CD4-positive, CD25-positive, alpha-beta regulatory T cell (primary cell): ENCODE results near the gene ATXN1. TPM values are rescaled to one million over a fixed set of nuclear protein-coding genes. Genes with fewer than 3 reads are reported as not detected.
"Not testable (repeated sequence)": the region's sequence is repeated elsewhere in the genome, so short reads cannot be mapped to it uniquely, and the experiment has no call there.

Experiments
- ATAC-seq, 2 donors: fragments of 150-1000 bp; cut with Tn5 transposase; one replicate each; pipeline ENCODE4 v1.10.0; 2021; ENCODE audit warnings: low read depth in 2 of 2, moderate number of reproducible peaks in 2 of 2, moderate library complexity in 1 of 2
- DNase-seq, 3 donors: peaks; one replicate each; pipeline versions ENCODE4 v3.0.0 to v3.0.0-alpha.2; 2012 to 2022; ENCODE audit warnings: mixed read lengths in 1 of 3
- H3K27ac ChIP-seq: one replicate; pipeline ENCODE4 v1.7.0; 2013; ENCODE audit warnings: mild to moderate bottlenecking, low read length; ENCODE audit not compliant: insufficient read depth, poor library complexity, severe bottlenecking
- H3K27me3 ChIP-seq: one replicate; pipeline ENCODE4 v1.7.0; 2013; ENCODE audit warnings: low read length; ENCODE audit not compliant: control insufficient read depth, insufficient read depth
- H3K36me3 ChIP-seq: one replicate; pipeline ENCODE4 v1.7.0; 2013; ENCODE audit warnings: mild to moderate bottlenecking, low read length, moderate library complexity; ENCODE audit not compliant: control insufficient read depth, insufficient read depth
- H3K4me1 ChIP-seq: 2 replicates; pipeline ENCODE4 v1.7.0; 2013; ENCODE audit warnings: mild to moderate bottlenecking, low read length; ENCODE audit not compliant: insufficient read depth, control insufficient read depth, poor library complexity, severe bottlenecking
- H3K4me3 ChIP-seq: one replicate; pipeline ENCODE4 v1.7.0; 2013; ENCODE audit warnings: low read depth, mild to moderate bottlenecking, low read length, moderate library complexity
- H3K9me3 ChIP-seq, 2 experiments: 1 replicate in 1 of 2; 2 replicates in 1 of 2; pipeline ENCODE4 v1.7.0; 2013; ENCODE audit warnings: low read length in 2 of 2, mild to moderate bottlenecking in 1 of 2, moderate library complexity in 1 of 2; ENCODE audit not compliant: control insufficient read depth in 2 of 2
- H3K27ac Mint-ChIP-seq, 3 donors: one replicate each; pipeline ENCODE4 v1.8.0; 2020 to 2022; ENCODE audit warnings: mild to moderate bottlenecking in 3 of 3, mixed read lengths in 3 of 3, moderate library complexity in 2 of 3
- H3K27me3 Mint-ChIP-seq: one replicate; pipeline ENCODE4 v1.8.0; 2022; ENCODE audit warnings: mild to moderate bottlenecking, mixed read lengths
- H3K36me3 Mint-ChIP-seq: one replicate; pipeline ENCODE4 v1.8.0; 2020; ENCODE audit warnings: mixed read lengths
- H3K4me1 Mint-ChIP-seq, 4 donors: one replicate each; pipeline ENCODE4 v1.8.0; 2020 to 2022; ENCODE audit warnings: mixed read lengths in 4 of 4, mild to moderate bottlenecking in 1 of 4
- H3K4me3 Mint-ChIP-seq, 4 donors: one replicate each; pipeline ENCODE4 v1.8.0; 2020 to 2022; ENCODE audit warnings: mild to moderate bottlenecking in 4 of 4, mixed read lengths in 4 of 4, moderate library complexity in 3 of 4
- H3K9me3 Mint-ChIP-seq, 7 donors: one replicate each; pipeline ENCODE4 v1.8.0; 2020 to 2022; ENCODE audit warnings: mixed read lengths in 7 of 7, mild to moderate bottlenecking in 3 of 7, moderate library complexity in 2 of 7
- polyA plus RNA-seq, 4 donors: library from polyadenylated mRNA; unstranded; fragments of 300-500 nt; fragmentation: Illumina TruSeq; gene quantifications; one replicate each; pipeline ENCODE4 v1.2.3, GENCODE V29; 2021
- total RNA-seq: library from RNA; stranded (reverse); gene quantifications from one replicate; pipeline ENCODE4 v1.2.3, GENCODE V29; 2022

Gene ATXN1
- total and polyA plus RNA-seq, 5 donors from 2014 or later = 15.8 to 191 (median 19.2) TPM

DNA sequence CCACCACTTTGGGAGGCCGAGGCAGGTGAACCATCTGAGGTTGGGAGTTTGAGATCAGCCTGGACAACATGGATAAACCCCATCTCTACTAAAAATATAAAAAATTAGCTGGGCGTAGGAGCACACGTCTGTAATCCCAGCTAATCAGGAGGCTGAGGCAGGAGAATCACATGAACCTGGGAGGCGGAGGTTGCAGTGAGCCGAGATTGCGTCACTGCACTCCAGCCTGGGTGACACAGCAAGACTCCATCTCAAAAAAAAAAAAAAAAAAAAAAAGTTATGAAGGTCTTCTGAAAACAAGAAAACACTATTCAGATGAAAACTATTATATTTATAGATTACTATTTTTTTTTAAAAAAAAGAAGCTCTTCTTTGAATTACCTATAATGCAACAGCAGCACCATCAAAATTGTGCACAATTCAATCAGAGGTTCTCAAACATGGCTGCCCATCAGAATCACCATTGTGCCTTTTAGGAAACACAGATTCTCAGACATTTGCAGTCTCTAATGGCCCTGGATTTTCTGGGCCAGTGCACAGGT lies 370.3 kb downstream of the ATXN1 start:
- H3K36me3 ChIP-seq, H3K27me3 Mint-ChIP-seq, H3K27ac Mint-ChIP-seq, H3K4me3 Mint-ChIP-seq, H3K27me3 ChIP-seq, H3K9me3 Mint-ChIP-seq, H3K4me1 ChIP-seq, DNase-seq, H3K27ac ChIP-seq, ATAC-seq, H3K9me3 ChIP-seq, H3K4me3 ChIP-seq: not testable (repeated sequence)
- peaks cover 20% of the 10 kb centered on the region for H3K36me3 Mint-ChIP-seq
- H3K4me1 Mint-ChIP-seq = peaks cover 0 to 13% (median 5%) of the 10 kb centered on the region in 4 donors

- no peaks in the 10 kb centered on the region for H3K9me3 Mint-ChIP-seq
- peak overlapping the region in 1 of 3 donors; percentile 5 for H3K27ac Mint-ChIP-seq
- H3K27me3 ChIP-seq = no peaks in the 10 kb centered on the region
- no peaks in the 10 kb centered on the region for H3K27me3 Mint-ChIP-seq
- no peaks in the 10 kb centered on the region for H3K9me3 ChIP-seq
- no peaks in the 10 kb centered on the region for H3K4me1 ChIP-seq
- H3K4me3 ChIP-seq = no peak overlapping the region
- peaks cover 0 to 15% (median 8%) of the 10 kb centered on the region in 4 donors for H3K4me1 Mint-ChIP-seq
- ATAC-seq = no peak
- H3K36me3 Mint-ChIP-seq = peaks cover 27% of the 10 kb centered on the region
- H3K27ac ChIP-seq = no peak overlapping the region
- peaks cover 10% of the 10 kb centered on the region for H3K36me3 ChIP-seq
- no peak overlapping the region for H3K4me3 Mint-ChIP-seq
- no peak for DNase-seq
These were observed 371.6 kb downstream of the ATXN1 start for GRCh38 chr6:16389642-16390041.

DNA sequence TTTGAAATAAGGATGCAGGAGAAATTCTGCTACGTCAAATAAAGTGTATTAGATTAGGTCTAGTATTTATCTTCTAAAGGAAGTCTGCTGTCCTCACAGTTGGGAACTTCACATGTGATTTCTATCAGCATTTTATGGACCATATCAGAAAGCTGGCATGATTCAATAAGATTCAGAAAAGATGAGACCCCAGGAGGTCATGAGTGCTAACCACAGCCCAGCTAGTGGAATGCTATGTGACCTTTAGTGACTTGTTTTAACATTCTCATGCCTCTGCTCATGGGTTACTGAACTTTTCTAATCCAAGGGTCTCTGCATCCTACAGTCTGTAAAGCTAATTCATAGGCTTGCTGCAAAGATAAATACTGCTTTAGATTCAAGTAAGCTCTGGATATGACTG lies 372.8 kb downstream of the ATXN1 start:
- DNase-seq (no peak), ATAC-seq (no peak)
- Histone ChIP-seq H3K9me3 (no peaks in the 10 kb centered on the region), H3K27me3 (no peaks in the 10 kb centered on the region), H3K4me1 (no peaks in the 10 kb centered on the region), H3K4me3 (no peak overlapping the region), H3K27ac (no peak overlapping the region), H3K36me3 (peaks cover 8% of the 10 kb centered on the region)
- H3K4me3 Mint-ChIP-seq = no peak overlapping the region
- peaks cover 25% of the 10 kb centered on the region for H3K36me3 Mint-ChIP-seq
- H3K27ac Mint-ChIP-seq = no peak overlapping the region
- H3K27me3 Mint-ChIP-seq = no peaks in the 10 kb centered on the region
- no peaks in the 10 kb centered on the region for H3K9me3 Mint-ChIP-seq
- peaks cover 0 to 27% (median 9%) of the 10 kb centered on the region in 4 donors for H3K4me1 Mint-ChIP-seq

- H3K27me3 Mint-ChIP-seq = no peaks in the 10 kb centered on the region
These were observed 375.2 kb downstream of the ATXN1 start for GRCh38 chr6:16386057-16386456.

GRCh38 chr6:16383607-16384206 lies 377.6 kb downstream of the ATXN1 start:
- no peaks in the 10 kb centered on the region for H3K9me3 Mint-ChIP-seq
- H3K36me3 ChIP-seq = peaks cover 8% of the 10 kb centered on the region
- H3K9me3 ChIP-seq = no peaks in the 10 kb centered on the region
- ATAC-seq (no peak), DNase-seq (no peak)
- H3K27ac ChIP-seq = no peak overlapping the region
- no peak overlapping the region for H3K4me3 Mint-ChIP-seq
- no peak overlapping the region for H3K27ac Mint-ChIP-seq
- H3K27me3 Mint-ChIP-seq = no peaks in the 10 kb centered on the region
- H3K4me1 Mint-ChIP-seq = peaks cover 0 to 32% (median 9%) of the 10 kb centered on the region in 4 donors
- no peak overlapping the region for H3K4me3 ChIP-seq
- no peaks in the 10 kb centered on the region for H3K4me1 ChIP-seq
- H3K36me3 Mint-ChIP-seq = peaks cover 22% of the 10 kb centered on the region
- no peaks in the 10 kb centered on the region for H3K27me3 ChIP-seq

More at GRCh38 chr6:16386057-16386456, 375.2 kb downstream of the ATXN1 start:
- Histone ChIP-seq H3K9me3 (no peaks in the 10 kb centered on the region), H3K4me1 (no peaks in the 10 kb centered on the region), H3K27ac (no peak overlapping the region), H3K4me3 (no peak overlapping the region), H3K36me3 (peaks cover 8% of the 10 kb centered on the region), H3K27me3 (no peaks in the 10 kb centered on the region)
- ATAC-seq = no peak
- H3K4me1 Mint-ChIP-seq = peaks cover 0 to 31% (median 9%) of the 10 kb centered on the region in 4 donors
- no peak overlapping the region for H3K4me3 Mint-ChIP-seq
- H3K9me3 Mint-ChIP-seq = no peaks in the 10 kb centered on the region
- H3K36me3 Mint-ChIP-seq = peaks cover 25% of the 10 kb centered on the region
- no peak for DNase-seq
- H3K27ac Mint-ChIP-seq = peak overlapping the region in 1 of 3 donors; percentile 3

DNA sequence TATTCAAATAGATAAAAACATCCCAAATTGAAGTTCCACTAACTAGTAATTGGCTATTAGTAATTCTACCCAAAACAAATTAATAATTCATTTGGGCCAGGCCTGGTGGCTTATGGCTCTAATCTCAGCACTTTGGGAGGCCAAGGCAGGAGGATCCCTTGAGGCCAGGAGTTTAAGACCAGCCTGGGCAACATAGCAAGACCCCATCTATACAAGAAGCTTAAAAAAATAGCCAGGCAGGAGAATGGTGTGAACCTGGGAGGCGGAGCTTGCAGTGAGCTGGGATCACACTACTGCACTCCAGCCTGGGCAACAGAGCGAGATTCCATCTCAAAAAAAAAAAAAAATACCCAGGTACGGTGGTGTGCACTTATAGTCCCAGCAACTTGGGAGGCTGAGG lies 379.3 kb downstream of the ATXN1 start:
- H3K9me3 Mint-ChIP-seq, H3K9me3 ChIP-seq, H3K4me1 ChIP-seq, H3K27me3 Mint-ChIP-seq, H3K4me3 Mint-ChIP-seq, H3K27me3 ChIP-seq, H3K27ac ChIP-seq, ATAC-seq, DNase-seq, H3K4me3 ChIP-seq: not testable (repeated sequence)
- peaks cover 0 to 40% (median 8%) of the 10 kb centered on the region in 4 donors for H3K4me1 Mint-ChIP-seq
- peak overlapping the region in 2 of 3 donors; percentile 59 to 74 for H3K27ac Mint-ChIP-seq
- H3K36me3 ChIP-seq = peaks cover 17% of the 10 kb centered on the region
- H3K36me3 Mint-ChIP-seq = peaks cover 26% of the 10 kb centered on the region

DNA sequence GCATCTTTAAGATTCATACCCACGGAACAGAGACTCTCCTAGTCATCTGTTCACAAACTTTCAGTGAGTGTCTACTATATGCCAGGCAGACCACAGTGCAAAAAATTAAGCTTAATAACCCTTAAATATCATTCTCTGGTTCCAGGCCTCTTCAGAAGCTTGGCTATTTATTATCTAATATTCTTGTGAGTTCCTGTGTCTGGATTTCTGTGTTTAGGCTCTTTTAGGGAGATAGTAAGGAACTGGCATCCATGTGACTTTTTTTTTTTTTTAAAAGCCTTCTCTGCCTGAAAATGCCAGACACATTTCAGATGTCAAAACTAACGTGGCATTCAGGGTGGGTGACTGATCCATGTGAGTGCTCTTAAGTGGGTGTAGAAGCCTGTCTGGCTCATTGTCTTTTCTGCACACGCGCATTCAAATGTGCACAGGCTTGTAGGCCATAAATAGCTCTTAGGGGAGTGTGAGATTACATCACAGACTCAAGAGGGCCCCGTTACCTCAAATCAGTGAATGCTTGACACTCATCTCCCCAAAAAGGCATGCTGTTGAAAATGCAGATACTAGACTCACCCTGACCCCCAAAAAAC lies 380.9 kb downstream of the ATXN1 start:
- DNase-seq (peak in 1 of 3 donors; percentile 16), ATAC-seq (no peak)
- H3K9me3 Mint-ChIP-seq = no peaks in the 10 kb centered on the region
- peaks cover 31% of the 10 kb centered on the region for H3K36me3 Mint-ChIP-seq
- H3K27me3 ChIP-seq = no peaks in the 10 kb centered on the region
- no peak overlapping the region for H3K27ac ChIP-seq
- peaks cover 16% of the 10 kb centered on the region for H3K36me3 ChIP-seq
- no peaks in the 10 kb centered on the region for H3K4me1 ChIP-seq
- H3K27me3 Mint-ChIP-seq = no peaks in the 10 kb centered on the region
- no peaks in the 10 kb centered on the region for H3K9me3 ChIP-seq
- H3K4me3 Mint-ChIP-seq = no peak overlapping the region
- H3K27ac Mint-ChIP-seq = no peak overlapping the region
- H3K4me1 Mint-ChIP-seq = peaks cover 0 to 52% (median 20%) of the 10 kb centered on the region in 4 donors
- H3K4me3 ChIP-seq = no peak overlapping the region

- not testable (repeated sequence) for H3K9me3 ChIP-seq
These were observed 382.9 kb downstream of the ATXN1 start for GRCh38 chr6:16378360-16378759.

More at GRCh38 chr6:16378360-16378759, 382.9 kb downstream of the ATXN1 start:
- H3K4me1 Mint-ChIP-seq = peaks cover 7 to 40% (median 25%) of the 10 kb centered on the region in 4 donors
- not testable (repeated sequence) for H3K27me3 Mint-ChIP-seq, H3K27me3 ChIP-seq, H3K4me3 Mint-ChIP-seq, DNase-seq, H3K4me1 ChIP-seq, H3K27ac ChIP-seq, H3K9me3 Mint-ChIP-seq, H3K4me3 ChIP-seq, ATAC-seq
- peaks cover 14% of the 10 kb centered on the region for H3K36me3 ChIP-seq
- peak overlapping the region in 1 of 3 donors; percentile 42 for H3K27ac Mint-ChIP-seq
- H3K36me3 Mint-ChIP-seq = peaks cover 29% of the 10 kb centered on the region
